GM04504 (cell line): ENCODE results near the gene DLX3.
A peak's percentile ranks its signal among the peaks of the same experiment; 100 is the strongest.

Experiments
- DNase-seq: peaks from one replicate; pipeline ENCODE4 v3.0.0-alpha.2; 2012; ENCODE audit warnings: low read depth

The DLX3 gene

GRCh38 chr17:50023520-50023919 is 28.5 kb upstream of the DLX3 start:
- no peak for DNase-seq

GRCh38 chr17:50022463-50023130 is 27.6 kb upstream of the DLX3 start:
- no peak for DNase-seq

GRCh38 chr17:50021681-50022370 is 26.8 kb upstream of the DLX3 start:
- no peak for DNase-seq

- no peak for DNase-seq
Observed at GRCh38 chr17:50020841-50021599, 26.0 kb upstream of the DLX3 start.

- no peak for DNase-seq
Observed at GRCh38 chr17:50018909-50019308, 23.9 kb upstream of the DLX3 start.

- DNase-seq = no peak
Observed at GRCh38 chr17:50015146-50015545, 20.1 kb upstream of the DLX3 start.

GRCh38 chr17:50014471-50015088 is 19.6 kb upstream of the DLX3 start:
- DNase-seq = no peak

- no peak for DNase-seq
Observed at GRCh38 chr17:50013079-50013478, 18.1 kb upstream of the DLX3 start.

- no peak for DNase-seq
Observed at GRCh38 chr17:50009282-50009681, 14.3 kb upstream of the DLX3 start.

GRCh38 chr17:50003911-50004310 is 8.9 kb upstream of the DLX3 start:
- no peak for DNase-seq

- DNase-seq = no peak
Observed at GRCh38 chr17:49998836-49999511, 4.0 kb upstream of the DLX3 start.

GRCh38 chr17:49997773-49998703 is 3.0 kb upstream of the DLX3 start:
- peak; percentile 46 for DNase-seq

- no peak for DNase-seq
Observed at GRCh38 chr17:49997301-49997650, 2.3 kb upstream of the DLX3 start.

- no peak for DNase-seq
Observed at GRCh38 chr17:49996495-49997300, 1.7 kb upstream of the DLX3 start.

GRCh38 chr17:49996121-49996494 is 1.1 kb upstream of the DLX3 start:
- DNase-seq = no peak

GRCh38 chr17:49994085-49995054 is 654 bp downstream of the DLX3 start:
- DNase-seq = no peak

GRCh38 chr17:49993423-49994060 is 1.5 kb downstream of the DLX3 start:
- no peak for DNase-seq

GRCh38 chr17:49992933-49993422 is 2.0 kb downstream of the DLX3 start:
- DNase-seq = no peak
